GM18498 (cell line): ENCODE results near the gene CDC42BPG.

ENCODE experiments used
- ATAC-seq: cut with Tn5 transposase; IDR thresholded peaks from one replicate; pipeline ENCODE4 v1.9.1; 2021; ENCODE audit warnings: mild to moderate bottlenecking, moderate library complexity; ENCODE audit not compliant: unreplicated experiment

CDC42BPG gene

GRCh38 chr11:64804346-64805210, 39.9 kb downstream of the CDC42BPG start:
- ATAC-seq = no peak

GRCh38 chr11:64803846-64804345, 40.6 kb downstream of the CDC42BPG start:
- ATAC-seq = no peak

GRCh38 chr11:64803158-64803845, 41.2 kb downstream of the CDC42BPG start, which contains the start of gene MAP4K2:
TSS of gene MAP4K2 (minus strand) at chr11:64803214. CDS start at chr11:64803149, 65 bp downstream.
- ATAC-seq = peak; percentile 71

GRCh38 chr11:64802370-64803157, 41.9 kb downstream of the CDC42BPG start:
- ATAC-seq = peak; percentile 30

GRCh38 chr11:64801561-64802369, 42.7 kb downstream of the CDC42BPG start:
- ATAC-seq = no peak

- no peak for ATAC-seq
Measured at GRCh38 chr11:64801158-64801464, 43.3 kb downstream of the CDC42BPG start.

- ATAC-seq = no peak
Measured at GRCh38 chr11:64800303-64801157, 43.9 kb downstream of the CDC42BPG start.

GRCh38 chr11:64799623-64800302, 44.7 kb downstream of the CDC42BPG start:
- no peak for ATAC-seq

- ATAC-seq = no peak
Measured at GRCh38 chr11:64799256-64799622, 45.2 kb downstream of the CDC42BPG start.

GRCh38 chr11:64796757-64797541, 47.5 kb downstream of the CDC42BPG start:
- ATAC-seq = no peak

GRCh38 chr11:64796047-64796756, 48.3 kb downstream of the CDC42BPG start:
- ATAC-seq = no peak

- ATAC-seq = no peak
Measured at GRCh38 chr11:64794526-64794925, 49.9 kb downstream of the CDC42BPG start.

GRCh38 chr11:64793271-64794160, 50.9 kb downstream of the CDC42BPG start:
- ATAC-seq = no peak

GRCh38 chr11:64792482-64792881, 52.0 kb downstream of the CDC42BPG start:
- ATAC-seq = no peak

GRCh38 chr11:64791781-64792291, 52.6 kb downstream of the CDC42BPG start:
- no peak for ATAC-seq
